GM21737 (cell line): ENCODE measurements around the gene GRHL1.

Experiments
- ATAC-seq: cut with Tn5 transposase; IDR thresholded peaks from one replicate; pipeline ENCODE4 v1.9.1; 2021; ENCODE audit warnings: mild to moderate bottlenecking, moderate library complexity; ENCODE audit not compliant: unreplicated experiment

Gene GRHL1

GRCh38 chr2:9946818-9947217, 4.7 kb upstream of the GRHL1 start:
- ATAC-seq, result no peak

DNA sequence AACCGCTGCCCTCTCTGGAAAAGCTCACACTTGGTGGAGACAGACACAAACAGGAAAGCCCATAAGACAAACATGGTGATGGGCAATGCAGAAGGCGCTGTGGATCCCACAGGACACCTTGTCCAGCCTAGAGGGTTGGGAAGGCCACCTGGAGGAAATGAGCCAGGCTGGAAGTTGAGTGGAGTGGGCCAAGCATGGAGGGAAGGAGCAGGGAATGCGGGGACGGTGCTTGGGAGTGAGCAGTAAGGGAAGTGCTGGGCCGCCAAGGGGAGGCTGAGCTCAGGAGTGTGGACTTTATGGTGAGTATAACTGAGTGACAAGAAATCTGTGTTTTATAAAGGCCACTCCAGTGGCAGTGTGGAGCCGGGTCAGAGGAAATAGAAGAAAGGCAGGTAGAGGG, 2.8 kb upstream of the GRHL1 start:
- ATAC-seq, result no peak

DNA sequence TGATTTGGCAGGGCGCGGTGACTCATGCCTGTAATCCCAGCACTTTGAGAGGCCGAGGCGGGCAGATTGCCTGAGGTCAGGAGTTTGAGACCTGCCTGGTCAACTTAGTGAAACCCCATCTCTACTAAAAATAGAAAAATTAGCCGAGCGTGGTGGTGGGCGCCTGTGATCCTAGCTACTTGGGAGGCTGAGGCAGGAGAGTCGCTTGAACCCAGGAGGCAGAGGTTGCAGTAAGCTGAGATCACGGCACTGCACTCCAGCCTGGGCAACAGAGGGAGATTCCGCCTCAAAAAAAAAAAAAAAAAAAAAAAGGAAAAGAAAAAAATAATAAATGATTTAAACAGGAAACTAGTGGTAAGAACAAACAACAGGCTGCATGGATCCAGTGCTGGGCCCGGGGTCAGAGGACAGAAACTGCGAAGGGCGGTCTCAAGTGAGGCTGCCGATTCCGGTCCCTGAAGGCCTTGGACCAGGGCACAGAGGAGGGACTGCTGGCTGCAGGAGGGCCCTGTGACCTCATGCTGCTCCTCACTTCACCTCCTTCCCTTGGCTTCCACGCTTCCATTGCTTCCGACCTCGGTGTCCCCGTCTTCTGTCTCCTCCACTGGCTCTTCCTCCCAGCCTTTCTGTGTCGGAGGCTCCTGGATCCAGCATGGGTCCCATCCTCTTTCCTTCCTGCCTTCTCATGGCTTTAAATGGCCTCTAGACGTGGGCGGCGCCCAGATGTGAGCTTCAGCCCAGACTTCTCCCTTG, 2.1 kb upstream of the GRHL1 start:
- ATAC-seq, result no peak

- no peak for ATAC-seq
These were observed 1.4 kb upstream of the GRHL1 start for GRCh38 chr2:9949992-9950520.

- ATAC-seq, result peak; percentile 39
These were observed 797 bp upstream of the GRHL1 start for GRCh38 chr2:9950521-9951271.

- no peak for ATAC-seq
These were observed 296 bp upstream of the GRHL1 start for GRCh38 chr2:9951272-9951521.

- ATAC-seq, result no peak
These were observed 819 bp downstream of the GRHL1 start for GRCh38 chr2:9952286-9952737.

DNA sequence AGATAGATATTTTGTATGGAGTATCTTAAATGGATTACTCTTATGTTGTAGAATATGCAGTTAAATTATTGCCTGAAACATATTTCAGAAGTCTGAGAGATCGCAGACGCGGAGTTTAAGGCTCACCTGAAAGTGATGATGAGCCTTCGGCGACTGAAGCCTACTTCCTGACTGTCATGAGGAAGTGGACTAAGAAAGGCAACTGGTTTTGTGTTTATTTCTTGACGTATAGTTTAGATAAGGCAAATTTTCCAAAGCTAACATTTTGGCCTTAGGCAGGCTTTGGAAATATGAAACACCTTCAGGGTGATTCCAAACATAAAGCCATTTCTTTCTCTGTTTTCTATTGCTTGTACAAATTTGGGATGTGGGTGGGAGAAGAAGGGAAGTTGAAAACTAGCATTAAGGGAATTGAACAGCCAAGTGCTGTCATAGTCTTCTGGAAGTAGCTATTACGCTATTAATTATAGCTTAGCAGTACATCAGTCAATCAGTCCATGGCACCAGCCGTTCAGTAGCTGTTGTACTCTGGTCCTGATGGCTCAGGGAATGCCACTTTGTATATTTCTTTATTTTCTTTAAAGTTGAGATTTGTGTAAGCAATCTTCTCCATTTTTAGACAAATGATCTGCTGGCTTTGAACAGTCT, 1.5 kb downstream of the GRHL1 start:
- no peak for ATAC-seq

DNA sequence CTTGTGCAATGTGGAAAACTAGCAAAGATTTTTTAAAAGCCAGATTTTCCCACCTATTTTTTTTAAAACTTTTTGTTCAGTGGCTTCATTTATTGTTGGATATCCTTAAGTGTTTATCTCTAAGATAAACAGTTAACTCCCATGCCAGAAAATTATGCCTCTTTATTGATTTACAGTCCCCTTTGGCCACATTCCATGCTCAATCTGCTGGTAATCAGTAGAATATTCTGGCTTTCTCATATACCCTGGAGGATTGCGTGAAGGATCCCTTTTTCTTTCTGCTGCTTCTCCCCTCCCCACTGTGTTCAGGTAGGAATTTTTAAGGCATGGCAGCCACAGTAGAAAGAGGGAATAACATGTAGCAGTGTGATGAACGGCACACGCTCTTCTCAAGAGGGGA, 2.6 kb downstream of the GRHL1 start:
- ATAC-seq, result no peak

DNA sequence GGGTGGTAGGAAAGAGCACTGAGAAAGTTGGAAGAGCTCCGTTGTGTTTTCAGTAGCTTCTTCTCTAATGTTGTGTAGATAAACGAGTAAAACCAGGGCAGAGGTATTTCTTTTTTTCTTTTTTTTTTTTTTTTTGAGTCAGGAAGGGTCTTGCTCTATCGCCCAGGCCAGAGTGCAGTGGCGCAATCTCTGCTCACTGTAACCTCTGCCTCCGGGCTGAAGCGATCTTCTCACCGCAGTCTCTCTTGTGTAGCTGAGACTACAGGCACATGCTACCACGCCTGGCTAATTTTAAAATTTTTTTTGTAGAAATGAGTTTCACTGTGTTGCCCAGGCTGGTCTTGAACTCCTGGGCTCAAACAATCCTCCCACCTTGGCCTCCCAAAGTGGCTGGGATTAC, 6.6 kb downstream of the GRHL1 start:
- no peak for ATAC-seq

DNA sequence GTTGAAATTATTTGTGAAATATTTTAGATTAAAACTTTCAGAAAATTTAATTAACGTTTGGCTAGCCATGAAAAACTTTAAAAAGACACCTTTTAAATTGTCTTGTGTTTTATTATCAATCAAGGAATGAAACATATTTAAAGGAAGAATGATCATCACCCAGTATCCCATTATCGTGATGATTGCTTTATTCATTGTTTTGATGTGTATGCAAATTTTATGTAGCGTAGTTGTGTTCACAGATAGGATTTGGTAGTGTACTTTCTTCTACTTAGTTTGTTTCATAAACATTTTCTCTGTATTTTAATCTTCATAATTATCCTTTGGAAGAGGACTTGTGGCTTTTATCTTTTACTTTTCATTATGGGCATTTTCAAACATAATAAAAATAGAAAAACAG, 7.8 kb downstream of the GRHL1 start:
- ATAC-seq, result no peak

- ATAC-seq, result no peak
These were observed 9.5 kb downstream of the GRHL1 start for GRCh38 chr2:9961013-9961412.

GRCh38 chr2:9964334-9964980, 13.0 kb downstream of the GRHL1 start:
- no peak for ATAC-seq

- no peak for ATAC-seq
These were observed 13.8 kb downstream of the GRHL1 start for GRCh38 chr2:9965119-9965822.

GRCh38 chr2:9966491-9967022, 15.1 kb downstream of the GRHL1 start:
- ATAC-seq, result no peak

DNA sequence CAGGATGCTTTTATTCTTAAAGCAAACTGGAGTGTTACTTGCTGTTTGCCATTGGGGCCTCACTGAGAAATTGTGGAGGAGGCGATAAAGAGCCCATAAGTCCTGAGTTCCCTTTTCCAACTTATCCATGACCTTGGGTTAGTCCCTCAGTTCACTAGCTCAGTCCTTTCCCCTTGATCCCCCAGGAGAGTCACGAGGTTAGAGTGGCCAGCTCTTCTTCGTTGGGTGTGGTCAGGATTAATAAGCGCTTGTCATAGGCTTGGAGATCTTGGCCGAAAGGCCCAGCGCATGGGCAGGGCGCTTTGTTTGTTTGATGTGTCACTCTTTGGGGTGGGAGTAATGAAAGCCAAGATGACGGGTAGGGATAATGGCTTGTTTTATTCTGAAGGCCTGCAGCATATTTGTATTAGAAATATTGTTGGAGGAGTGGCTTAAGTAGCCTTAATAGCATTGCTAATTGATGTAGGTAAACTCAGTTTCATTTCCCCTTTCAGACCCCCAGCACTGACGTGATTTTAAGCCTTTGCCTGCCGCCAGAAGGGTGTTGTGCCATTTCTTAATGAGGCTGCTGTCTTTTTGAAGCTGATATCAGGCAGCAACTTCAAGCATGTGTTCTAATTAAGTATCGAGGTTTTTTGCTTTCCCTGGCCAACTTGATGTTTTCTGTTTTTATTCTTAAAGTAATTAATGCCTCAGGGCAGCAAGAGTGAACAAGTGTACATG, 15.7 kb downstream of the GRHL1 start:
- no peak for ATAC-seq

- ATAC-seq, result no peak
These were observed 17.3 kb downstream of the GRHL1 start for GRCh38 chr2:9968553-9969497.

DNA sequence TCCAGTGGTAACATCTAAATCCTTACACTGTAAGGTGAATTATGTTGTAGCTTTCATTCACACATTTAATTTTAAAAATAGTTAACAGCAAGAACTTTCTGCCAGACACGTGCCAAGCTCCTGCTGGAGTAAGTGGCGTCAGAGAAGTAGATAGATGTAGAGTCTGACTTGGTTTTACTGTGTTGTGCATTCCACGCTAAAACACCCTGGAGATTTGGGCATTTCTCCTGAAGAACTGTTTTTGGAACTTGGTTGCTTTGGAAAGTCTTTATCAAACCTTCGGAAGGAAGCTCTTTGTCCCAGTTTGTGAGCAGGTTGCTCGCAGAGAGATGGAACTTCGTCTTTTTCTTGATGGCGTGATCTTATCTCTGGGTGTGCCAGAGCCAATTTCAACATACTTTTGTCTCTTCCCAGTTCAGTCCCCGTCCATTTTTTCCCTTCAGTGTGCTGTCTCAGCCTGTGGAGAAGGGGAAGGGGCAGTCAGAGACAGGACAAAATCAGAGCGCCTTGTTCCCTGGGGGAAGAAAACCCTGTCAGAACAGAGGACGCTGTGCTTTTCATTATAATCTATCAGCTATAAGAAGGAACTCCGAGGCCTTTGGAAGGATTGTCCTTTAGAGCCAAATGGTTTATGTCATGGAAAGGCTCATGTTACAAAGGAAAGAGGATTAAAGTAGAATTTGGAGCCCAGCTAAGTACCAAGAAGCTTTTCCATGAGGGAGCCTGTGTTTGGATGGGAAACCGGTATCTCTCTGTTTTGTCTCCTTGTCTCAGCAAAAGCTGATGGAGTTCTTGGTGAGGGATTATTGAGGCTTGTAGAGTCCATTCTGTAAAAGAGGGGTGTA, 18.9 kb downstream of the GRHL1 start:
- ATAC-seq, result no peak
